Measurements from ENCODE around the gene ZFPL1. TPM values are rescaled to one million over a fixed set of nuclear protein-coding genes. Genes with fewer than 3 reads are reported as not detected.
"Not testable (repeated sequence)": the region's sequence is repeated elsewhere in the genome, so short reads cannot be mapped to it uniquely, and the experiment has no call there.

The ZFPL1 gene
- total RNA-seq, 4 donors from 2014 or later, result 34.1 to 58.5 (median 41.9) TPM

DNA sequence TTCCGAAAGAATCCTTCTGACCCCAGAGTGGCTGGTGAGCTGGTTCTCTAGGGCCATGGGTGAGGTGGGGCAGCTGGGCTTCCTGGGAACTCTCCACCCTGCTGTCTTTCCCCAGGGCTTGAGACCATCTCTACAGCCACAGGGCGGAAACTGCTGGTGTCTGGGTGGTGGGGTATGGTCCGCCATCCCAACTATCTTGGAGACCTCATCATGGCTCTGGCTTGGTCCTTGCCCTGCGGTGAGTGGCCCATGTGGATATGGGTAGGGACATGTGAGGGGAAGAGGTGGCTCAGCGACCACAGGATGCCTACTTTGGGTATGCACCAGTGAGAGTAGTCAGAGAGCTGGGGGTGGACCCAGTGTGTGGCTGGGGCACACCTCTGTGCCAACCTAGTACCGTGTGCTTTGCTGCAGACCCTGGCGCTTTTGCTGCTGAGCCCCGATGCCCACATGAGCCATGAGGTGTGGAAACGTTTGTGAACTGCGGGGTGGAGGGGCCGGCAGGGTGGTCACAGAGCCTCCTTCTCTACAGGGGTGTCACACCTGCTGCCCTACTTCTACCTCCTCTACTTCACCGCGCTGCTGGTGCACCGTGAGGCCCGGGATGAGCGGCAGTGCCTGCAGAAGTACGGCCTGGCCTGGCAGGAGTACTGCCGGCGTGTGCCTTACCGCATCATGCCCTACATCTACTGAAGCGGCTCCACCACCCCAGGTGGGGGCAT lies 31.5 kb downstream of the ZFPL1 start:
- WGBS, result 89% methylated on average over 12 of the region's 21 CpGs
- H3K9me3 ChIP-seq, result no peaks in the 10 kb centered on the region
- no peak overlapping the region for H3K27ac ChIP-seq
- H3K36me3 ChIP-seq, result peaks cover 22% of the 10 kb centered on the region
- peak; percentile 60 to 63 for DNase-seq (ENCODE audit: low spot score in 2 of 2)
- TF ChIP-seq CTCF (IDR thresholded peaks at IDR 0.05) (no peak), POLR2A (IDR thresholded peaks at IDR 0.05) (no peak), EP300 (IDR thresholded peaks at IDR 0.05) (no peak), POLR2AphosphoS5 (IDR thresholded peaks at IDR 0.05) (no peak)
- H3K4me3 ChIP-seq, result no peak overlapping the region
- H3K4me1 ChIP-seq, result peaks cover 65% of the 10 kb centered on the region
- H3K27me3 ChIP-seq, result no peaks in the 10 kb centered on the region

- DNase-seq (ENCODE audit: low spot score in 2 of 2), result peak; percentile 66 to 79
- peaks cover 64% of the 10 kb centered on the region for H3K4me1 ChIP-seq
- no peaks in the 10 kb centered on the region for H3K9me3 ChIP-seq
- 9% methylated on average over 34 of the region's 68 CpGs for WGBS
- H3K36me3 ChIP-seq, result peaks cover 24% of the 10 kb centered on the region
- peak overlapping the region; percentile 92 for H3K27ac ChIP-seq
- H3K4me3 ChIP-seq, result peak overlapping the region; percentile 91
- TF ChIP-seq CTCF (IDR thresholded peaks at IDR 0.05), result no peak
- no peak for TF ChIP-seq EP300 (IDR thresholded peaks at IDR 0.05)
- no peak for TF ChIP-seq POLR2A (IDR thresholded peaks at IDR 0.05)
- TF ChIP-seq POLR2AphosphoS5 (IDR thresholded peaks at IDR 0.05), result no peak
- H3K27me3 ChIP-seq, result no peaks in the 10 kb centered on the region
These were observed 32.6 kb downstream of the ZFPL1 start for GRCh38 chr11:65116370-65117205.

DNA sequence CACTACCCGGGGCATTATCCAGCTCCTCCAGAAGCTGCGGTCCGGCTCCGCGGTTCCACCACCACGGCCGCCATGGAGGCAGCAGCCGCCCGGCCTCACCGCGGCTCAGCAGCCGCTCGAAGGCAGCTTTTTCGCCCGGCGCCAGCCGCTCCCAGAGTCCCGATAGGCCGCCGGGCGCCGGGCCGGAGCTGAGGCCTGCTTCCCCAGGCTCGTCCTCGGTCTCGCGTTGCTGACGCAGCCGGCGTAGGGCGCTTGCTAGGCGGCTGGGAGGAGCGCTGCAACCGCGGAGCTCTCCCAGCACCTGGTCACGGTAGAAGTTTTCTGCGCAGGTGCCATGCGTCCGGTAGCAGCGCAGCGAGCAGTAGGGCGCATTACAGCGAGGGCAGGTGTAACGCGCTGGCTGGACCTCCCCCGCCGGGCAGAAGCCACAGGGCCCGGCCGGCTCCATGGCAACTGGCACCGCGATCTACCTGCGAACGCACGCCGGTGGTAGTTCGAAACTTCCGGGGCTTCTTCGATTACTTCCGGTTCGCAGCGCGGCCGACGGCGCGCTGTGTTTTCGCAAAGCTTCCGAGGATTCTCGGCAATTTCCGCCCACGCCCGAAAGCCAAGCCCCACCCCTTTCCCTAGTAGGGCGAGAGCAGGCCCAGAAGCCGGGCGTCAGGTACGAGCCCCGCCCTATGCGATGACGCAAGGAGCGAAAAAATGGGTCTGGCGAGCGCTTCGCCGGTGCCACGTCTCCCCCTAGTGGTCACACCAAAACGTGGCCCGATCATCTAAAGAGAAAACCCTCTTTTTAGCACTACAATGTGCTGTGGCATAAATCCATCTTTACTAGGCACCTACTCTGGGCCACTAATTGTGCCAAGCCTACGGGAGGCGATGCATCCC lies 33.4 kb downstream of the ZFPL1 start, which contains the start of gene ZNHIT2:
Gene ZNHIT2 (minus strand): TSS at position 496 of the 891 bp plus-strand sequence. CDS start 48 bp downstream, at position 448.
- H3K4me1 ChIP-seq, result peaks cover 57% of the 10 kb centered on the region
- 1% methylated on average over 27 of the region's 89 CpGs for WGBS
- TF ChIP-seq POLR2AphosphoS5 (IDR thresholded peaks at IDR 0.05) (peak in 2 of 3 donors; percentile 21 to 80), CTCF (IDR thresholded peaks at IDR 0.05) (peak; percentile 91 to 95), POLR2A (IDR thresholded peaks at IDR 0.05) (peak in 1 of 2 donors; percentile 23), EP300 (IDR thresholded peaks at IDR 0.05) (no peak)
- peaks cover 24% of the 10 kb centered on the region for H3K36me3 ChIP-seq
- no peaks in the 10 kb centered on the region for H3K9me3 ChIP-seq
- DNase-seq (ENCODE audit: low spot score in 2 of 2), result peak; percentile 100
- peak within 1 kb of the TSS; percentile 92 for H3K27ac ChIP-seq
- H3K4me3 ChIP-seq, result peak within 1 kb of the TSS; percentile 91
- H3K27me3 ChIP-seq, result no peaks in the 10 kb centered on the region

DNA sequence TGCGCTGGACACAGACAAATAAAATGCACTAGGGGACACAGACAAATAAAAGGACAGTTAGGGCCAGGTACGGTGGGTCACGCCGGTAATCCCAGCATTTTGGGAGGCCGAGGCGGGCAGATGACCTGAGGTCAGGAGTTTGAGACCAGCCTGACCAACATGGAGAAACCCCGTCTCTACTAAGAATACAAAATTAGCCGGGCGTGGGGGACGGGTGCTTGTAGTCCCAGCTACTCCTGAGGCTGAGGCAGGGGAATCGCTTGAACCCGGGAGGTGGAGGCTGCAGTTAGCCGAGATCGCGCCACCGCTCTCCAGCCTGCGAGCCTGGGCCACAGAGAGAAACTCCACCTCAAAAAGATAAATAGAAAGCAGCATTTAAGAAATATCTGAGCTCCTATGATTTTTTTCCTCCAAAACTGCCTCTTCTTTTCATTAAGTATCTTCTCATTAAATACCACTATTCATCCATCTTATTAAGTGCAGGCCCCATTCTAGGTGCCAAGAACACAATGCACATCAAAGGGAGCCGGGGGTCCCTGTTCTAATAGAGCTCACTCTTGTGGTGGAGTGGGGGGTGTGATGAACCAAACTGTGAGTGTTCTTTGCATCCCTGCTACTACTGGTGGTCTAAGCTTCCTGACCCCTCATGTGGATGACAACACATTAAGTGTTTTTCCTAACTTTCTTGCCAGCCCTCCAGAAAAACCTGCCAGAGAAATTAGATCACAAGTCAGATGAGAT lies 34.2 kb downstream of the ZFPL1 start:
- no peaks in the 10 kb centered on the region for H3K27me3 ChIP-seq
- WGBS, result 76% methylated on average over 18 of the region's 18 CpGs
- TF ChIP-seq EP300 (IDR thresholded peaks at IDR 0.05) (no peak), CTCF (IDR thresholded peaks at IDR 0.05) (no peak), POLR2AphosphoS5 (IDR thresholded peaks at IDR 0.05) (no peak), POLR2A (IDR thresholded peaks at IDR 0.05) (no peak)
- peaks cover 24% of the 10 kb centered on the region for H3K36me3 ChIP-seq
- DNase-seq (ENCODE audit: low spot score in 2 of 2), result no peak
- peaks cover 57% of the 10 kb centered on the region for H3K4me1 ChIP-seq
- no peak overlapping the region for H3K4me3 ChIP-seq
- H3K27ac ChIP-seq, result no peak overlapping the region
- H3K9me3 ChIP-seq, result no peaks in the 10 kb centered on the region

GRCh38 chr11:65118891-65119669 lies 35.1 kb downstream of the ZFPL1 start:
- not testable (repeated sequence) for H3K27me3 ChIP-seq; DNase-seq (ENCODE audit: low spot score in 2 of 2); H3K4me3 ChIP-seq; H3K27ac ChIP-seq; H3K9me3 ChIP-seq
- H3K4me1 ChIP-seq, result peaks cover 59% of the 10 kb centered on the region
- 87% methylated on average over 18 of the region's 18 CpGs for WGBS
- peaks cover 24% of the 10 kb centered on the region for H3K36me3 ChIP-seq
